HEK293T (cell line): ENCODE measurements around the gene GRID1.

ENCODE experiments used
- CTCF ChIA-PET: fragments of 350-600 bp; formaldehyde crosslinking; extraction: SDS; loops from one replicate; lab custom pipeline; 2021; ENCODE audit warnings: antibody characterized with exemption, inconsistent platforms; lab: Yijun Ruan, JAX
- POLR2A ChIA-PET: fragments of 350-600 bp; formaldehyde crosslinking; extraction: SDS; loops from one replicate; lab custom pipeline; 2020; ENCODE audit warnings: antibody characterized with exemption, inconsistent platforms; lab: Yijun Ruan, JAX
- DNase-seq: peaks from one replicate; pipeline ENCODE4 v3.0.0; 2012; ENCODE audit warnings: mixed read lengths; ENCODE audit errors: extremely low spot score
- ARNT ChIP-seq: fragments of 450-650 bp; IDR thresholded peaks from 2 replicates; pipeline ENCODE4 v1.6.1; 2017; ENCODE audit warnings: mild to moderate bottlenecking
- BHLHE40 ChIP-seq: fragments of 450-650 bp; IDR thresholded peaks from 2 replicates; pipeline ENCODE4 v1.6.1; 2016; ENCODE audit warnings: mild to moderate bottlenecking, moderate library complexity, borderline replicate concordance
- CTBP1 ChIP-seq: fragments of 450-650 bp; IDR thresholded peaks from 2 replicates; pipeline ENCODE4 v1.6.1; 2016; ENCODE audit warnings: borderline replicate concordance
- ELF4 ChIP-seq: fragments of 450-650 bp; IDR thresholded peaks from 2 replicates; pipeline ENCODE4 v1.6.1; 2017; ENCODE audit warnings: antibody characterized with exemption
- FOXA1 ChIP-seq: fragments of 450-650 bp; IDR thresholded peaks from 2 replicates; pipeline ENCODE4 v1.6.1; 2016; ENCODE audit warnings: mild to moderate bottlenecking
- FOXK2 ChIP-seq: fragments of 450-650 bp; IDR thresholded peaks from 2 replicates; pipeline ENCODE4 v1.6.1; 2016; ENCODE audit warnings: mild to moderate bottlenecking
- FOXM1 ChIP-seq: fragments of 450-650 bp; IDR thresholded peaks from 2 replicates; pipeline ENCODE4 v1.6.1; 2017; ENCODE audit warnings: mild to moderate bottlenecking, borderline replicate concordance
- HDGF ChIP-seq: fragments of 450-650 bp; IDR thresholded peaks from 2 replicates; pipeline ENCODE4 v1.6.1; 2017; ENCODE audit warnings: antibody characterized with exemption, borderline replicate concordance
- L3MBTL2 ChIP-seq: fragments of 450-650 bp; conservative IDR thresholded peaks from 2 replicates; pipeline ENCODE4 v1.6.1; 2016; ENCODE audit warnings: mild to moderate bottlenecking
- LEF1 ChIP-seq: fragments of 450-650 bp; IDR thresholded peaks from 2 replicates; pipeline ENCODE4 v1.6.1; 2017; ENCODE audit warnings: mild to moderate bottlenecking, borderline replicate concordance
- NFRKB ChIP-seq: fragments of 450-650 bp; IDR thresholded peaks from 2 replicates; pipeline ENCODE4 v1.6.1; 2016; ENCODE audit warnings: mild to moderate bottlenecking, moderate library complexity
- PKNOX1 ChIP-seq: fragments of 450-650 bp; IDR thresholded peaks from 2 replicates; pipeline ENCODE4 v1.6.1; 2016
- SP1 ChIP-seq: fragments of 450-650 bp; IDR thresholded peaks from 2 replicates; pipeline ENCODE4 v1.6.1; 2017
- SUZ12 ChIP-seq: fragments of 450-650 bp; IDR thresholded peaks from 2 replicates; pipeline ENCODE4 v1.6.1; 2016; ENCODE audit warnings: mild to moderate bottlenecking
- TARDBP ChIP-seq: fragments of 450-650 bp; IDR thresholded peaks from 2 replicates; pipeline ENCODE4 v1.6.1; 2016
- ZNF384 ChIP-seq: fragments of 450-650 bp; IDR thresholded peaks from 2 replicates; pipeline ENCODE4 v1.6.1; 2016

GRID1 gene

DNA sequence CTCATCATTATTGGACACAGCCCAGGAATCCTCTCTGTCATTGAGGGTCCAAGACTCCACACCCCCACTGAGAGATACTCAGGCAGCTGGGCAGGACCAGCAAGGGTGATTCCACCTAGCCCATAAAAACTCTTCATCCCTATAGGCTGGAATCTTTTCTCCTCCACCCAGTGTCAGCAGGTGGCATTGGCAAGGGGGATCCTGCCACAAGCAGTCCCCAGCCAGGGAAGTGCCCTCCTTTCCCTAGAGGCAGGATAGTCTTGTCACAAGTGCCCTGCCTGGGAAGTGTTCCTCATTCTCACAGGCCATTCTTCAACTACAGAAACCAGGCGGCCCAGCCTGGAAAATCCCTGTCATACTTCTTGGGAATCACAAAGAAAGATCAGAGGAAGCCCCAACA lies 533.6 kb downstream of the GRID1 start:
- TF ChIP-seq NFRKB = no peak
- no peak for TF ChIP-seq SP1
- TF ChIP-seq TARDBP = no peak
- TF ChIP-seq L3MBTL2 = no peak
- no peak for TF ChIP-seq ELF4
- no peak for TF ChIP-seq HDGF
- no peak for TF ChIP-seq CTBP1
- no peak for TF ChIP-seq BHLHE40
- TF ChIP-seq LEF1 = no peak
- no peak for TF ChIP-seq ZNF384
- no peak for DNase-seq
- ChIA-PET POLR2A (no interaction called here), CTCF (no interaction called here)

GRCh38 chr10:85831422-85831821 lies 535.2 kb downstream of the GRID1 start:
- TF ChIP-seq TARDBP = no peak
- DNase-seq = no peak
- ChIA-PET POLR2A (no interaction called here), CTCF (no interaction called here)

DNA sequence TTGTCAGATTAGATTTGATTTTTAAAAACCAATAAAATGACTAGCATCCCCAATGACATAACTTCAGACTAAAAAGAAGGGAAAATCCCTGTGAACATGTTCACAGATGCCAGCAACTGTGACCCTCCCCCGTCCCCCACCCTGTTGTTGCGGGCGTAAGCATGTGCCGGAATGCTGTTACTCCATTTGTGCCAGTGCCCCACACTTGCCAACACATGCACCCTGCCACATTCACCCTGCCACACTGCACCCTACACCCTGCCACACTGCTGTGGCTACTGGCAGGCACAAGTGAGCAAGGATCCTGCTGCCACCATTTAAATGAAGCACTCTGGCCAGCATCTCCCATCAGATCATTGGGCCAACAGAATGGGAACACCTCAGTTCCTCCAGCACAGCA lies 540.2 kb downstream of the GRID1 start:
- ChIA-PET CTCF (no interaction called here), POLR2A (no interaction called here)
- DNase-seq = no peak
- no peak for TF ChIP-seq ARNT
- TF ChIP-seq FOXK2 = no peak
- TF ChIP-seq SP1 = no peak
- TF ChIP-seq TARDBP = no peak
- TF ChIP-seq LEF1 = no peak
- TF ChIP-seq BHLHE40 = no peak
- TF ChIP-seq FOXM1 = no peak
- no peak for TF ChIP-seq PKNOX1
- TF ChIP-seq L3MBTL2 = no peak
- no peak for TF ChIP-seq ZNF384
- no peak for TF ChIP-seq FOXA1
- TF ChIP-seq NFRKB = no peak
- TF ChIP-seq SUZ12 = no peak

- POLR2A ChIA-PET = no interaction called here
- TF ChIP-seq HDGF (no peak), SUZ12 (no peak), ZNF384 (no peak), L3MBTL2 (no peak), CTBP1 (no peak), BHLHE40 (no peak), NFRKB (no peak), FOXK2 (no peak), SP1 (no peak), TARDBP (no peak)
- CTCF ChIA-PET = no interaction called here
- no peak for DNase-seq
Measured at GRCh38 chr10:85811405-85811804, 555.2 kb downstream of the GRID1 start.

GRCh38 chr10:85810674-85811073 lies 555.9 kb downstream of the GRID1 start:
- DNase-seq = no peak
- ChIA-PET CTCF (no interaction called here), POLR2A (no interaction called here)
- TF ChIP-seq ZNF384 (no peak), NFRKB (no peak), FOXK2 (no peak)

DNA sequence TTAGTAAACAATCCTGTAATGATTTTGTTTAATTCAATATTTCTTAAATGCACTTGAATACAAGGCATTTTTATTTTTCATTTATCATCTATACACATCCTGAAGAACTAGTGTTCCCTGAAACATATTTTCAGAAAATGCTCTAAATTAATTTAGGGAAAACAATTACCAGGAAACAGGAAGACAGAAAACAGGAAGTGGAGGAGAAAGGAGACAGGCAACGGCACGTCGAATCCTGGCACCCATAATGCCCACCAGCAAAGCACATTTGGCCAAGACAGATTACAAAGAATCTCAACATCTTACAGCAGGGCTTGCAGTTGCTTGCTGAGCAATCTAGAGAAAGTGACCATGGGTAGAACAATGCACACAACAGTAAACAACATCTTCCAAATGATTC lies 571.1 kb downstream of the GRID1 start:
- TF ChIP-seq NFRKB = no peak
- TF ChIP-seq CTBP1 = no peak
- no peak for TF ChIP-seq LEF1
- ChIA-PET CTCF (no interaction called here), POLR2A (no interaction called here)
- DNase-seq = no peak

DNA sequence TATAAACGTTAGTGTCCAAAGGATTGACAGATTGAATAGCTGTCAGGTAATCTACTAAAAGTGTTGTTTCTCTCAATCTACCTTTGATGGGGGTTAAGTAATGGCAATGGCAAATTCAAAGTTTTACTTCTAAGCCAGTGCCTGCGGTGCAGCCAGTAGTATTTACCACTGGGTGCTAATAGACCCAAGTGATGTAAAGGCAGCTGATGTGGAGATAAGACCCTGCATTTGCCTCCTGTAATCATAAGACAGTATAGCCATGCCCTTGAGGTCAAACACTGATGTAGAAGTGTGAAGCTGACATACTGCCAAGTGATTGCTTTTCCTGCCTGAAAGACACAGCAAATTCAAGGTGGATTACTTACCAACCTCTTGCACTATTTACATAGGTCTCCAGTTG lies 572.0 kb downstream of the GRID1 start:
- POLR2A ChIA-PET = no interaction called here
- CTCF ChIA-PET = no interaction called here
- TF ChIP-seq PKNOX1 (no peak), FOXA1 (no peak), CTBP1 (no peak), ARNT (no peak), SP1 (no peak), FOXK2 (no peak), LEF1 (no peak), L3MBTL2 (no peak), FOXM1 (no peak), NFRKB (no peak), TARDBP (no peak), HDGF (no peak), ZNF384 (no peak), SUZ12 (no peak)
- DNase-seq = no peak

- ChIA-PET POLR2A (no interaction called here), CTCF (interaction anchor here (1.2 kb wide), 1 partner anchor 36 kb away, joined by 3 read pairs; no protein-coding TSS in a partner anchor)
- DNase-seq = no peak
- no peak for TF ChIP-seq FOXA1
- no peak for TF ChIP-seq LEF1
- TF ChIP-seq FOXM1 = no peak
- no peak for TF ChIP-seq SP1
- TF ChIP-seq NFRKB = no peak
- TF ChIP-seq SUZ12 = no peak
- no peak for TF ChIP-seq FOXK2
- TF ChIP-seq L3MBTL2 = no peak
- TF ChIP-seq BHLHE40 = no peak
- TF ChIP-seq ARNT = no peak
Measured at GRCh38 chr10:85792533-85792858, 574.1 kb downstream of the GRID1 start.
